Mucosa of descending colon (tissue), 3 donors: Measurements from ENCODE around the gene MAD2L1. TPM values are rescaled to one million over a fixed set of nuclear protein-coding genes. Genes with fewer than 3 reads are reported as not detected.

Source experiments
- ATAC-seq: fragments of 200-7000 bp; cut with Tn5 transposase; one replicate; pipeline ENCODE4 v1.9.1; 2020; ENCODE audit warnings: mild to moderate bottlenecking, moderate library complexity
- DNase-seq, 3 donors: peaks; one replicate each; pipeline ENCODE4 v3.0.0-alpha.2; 2020
- H3K36me3 ChIP-seq: fragments of 200-600 bp; one replicate; pipeline ENCODE4 v1.8.0; 2021; ENCODE audit warnings: low read depth, mild to moderate bottlenecking
- H3K4me1 ChIP-seq: fragments of 200-600 bp; one replicate; pipeline ENCODE4 v1.8.0; 2021; ENCODE audit warnings: low read depth, mild to moderate bottlenecking
- H3K4me3 ChIP-seq: fragments of 200-600 bp; one replicate; pipeline ENCODE4 v1.8.0; 2021; ENCODE audit warnings: mild to moderate bottlenecking
- H3K9me3 ChIP-seq: fragments of 200-600 bp; one replicate; pipeline ENCODE4 v1.8.0; 2021; ENCODE audit warnings: mild to moderate bottlenecking
- intact Hi-C, 2 donors: fragments of 100-400 bp; cut with DNase I in 1 of 2; cut with micrococcal nuclease in 1 of 2; formaldehyde crosslinking; loops; one replicate each; pipeline versions ENCODE4 v1.11.0 to v1.11.1; 2022; cut with DNase I, micrococcal nuclease
- total RNA-seq, 3 donors: library from RNA; stranded (reverse); fragmentation: NEBNext Ultra II Directional in 2 of 3; extraction: Animal tissue kit (Norgen Biotek cat#: 25700) in 2 of 3; gene quantifications; one replicate each; pipeline versions ENCODE4 v1.2.1 to v1.2.4, GENCODE V29; 2021 to 2023
- TF ChIP-seq, protein P1 (sequence below): fragments of 200-600 bp; IDR thresholded peaks from one replicate; pipeline ENCODE4 v1.8.0; 2022; ENCODE audit warnings: antibody characterized with exemption, mild to moderate bottlenecking
- donor health status: DM: no; HTN: no; CAD: no; lungs with moderate emphysema.
- donor health status: DM: no; HTN: no; CAD: no.
- donor health status: DM: no; HTN: yes; CAD: no.

MAD2L1 gene
- total RNA-seq, 3 donors from 2014 or later: 2.9 to 17.5 (median 3.0) TPM

DNA sequence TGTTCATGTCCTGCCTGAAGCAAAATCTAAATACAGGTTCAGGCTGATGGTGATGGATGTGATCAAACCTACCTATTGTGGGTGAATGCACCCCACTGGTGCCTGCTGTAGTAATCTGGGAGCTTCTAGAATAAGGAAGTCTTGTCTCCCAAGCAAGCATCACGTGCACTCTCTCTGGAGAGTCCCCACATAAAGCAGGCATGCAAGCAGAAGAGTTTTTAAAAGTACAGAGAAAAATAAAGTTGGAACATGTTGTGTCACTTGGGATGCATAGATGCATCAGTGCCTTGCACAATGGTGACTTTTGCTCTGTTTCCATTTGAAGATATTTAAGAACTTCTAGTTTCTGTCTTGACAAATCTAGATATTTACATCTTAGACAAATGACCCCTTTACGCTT, 54.9 kb downstream of the MAD2L1 start:
- H3K4me3 ChIP-seq: no peak overlapping the region
- H3K9me3 ChIP-seq: no peaks in the 10 kb centered on the region
- TF ChIP-seq, protein P1, sequence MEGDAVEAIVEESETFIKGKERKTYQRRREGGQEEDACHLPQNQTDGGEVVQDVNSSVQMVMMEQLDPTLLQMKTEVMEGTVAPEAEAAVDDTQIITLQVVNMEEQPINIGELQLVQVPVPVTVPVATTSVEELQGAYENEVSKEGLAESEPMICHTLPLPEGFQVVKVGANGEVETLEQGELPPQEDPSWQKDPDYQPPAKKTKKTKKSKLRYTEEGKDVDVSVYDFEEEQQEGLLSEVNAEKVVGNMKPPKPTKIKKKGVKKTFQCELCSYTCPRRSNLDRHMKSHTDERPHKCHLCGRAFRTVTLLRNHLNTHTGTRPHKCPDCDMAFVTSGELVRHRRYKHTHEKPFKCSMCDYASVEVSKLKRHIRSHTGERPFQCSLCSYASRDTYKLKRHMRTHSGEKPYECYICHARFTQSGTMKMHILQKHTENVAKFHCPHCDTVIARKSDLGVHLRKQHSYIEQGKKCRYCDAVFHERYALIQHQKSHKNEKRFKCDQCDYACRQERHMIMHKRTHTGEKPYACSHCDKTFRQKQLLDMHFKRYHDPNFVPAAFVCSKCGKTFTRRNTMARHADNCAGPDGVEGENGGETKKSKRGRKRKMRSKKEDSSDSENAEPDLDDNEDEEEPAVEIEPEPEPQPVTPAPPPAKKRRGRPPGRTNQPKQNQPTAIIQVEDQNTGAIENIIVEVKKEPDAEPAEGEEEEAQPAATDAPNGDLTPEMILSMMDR: no peak
- no peak for DNase-seq
- intact Hi-C loops: no loop called here
- H3K4me1 ChIP-seq: no peaks in the 10 kb centered on the region
- H3K36me3 ChIP-seq: no peaks in the 10 kb centered on the region
- ATAC-seq: no peak

DNA sequence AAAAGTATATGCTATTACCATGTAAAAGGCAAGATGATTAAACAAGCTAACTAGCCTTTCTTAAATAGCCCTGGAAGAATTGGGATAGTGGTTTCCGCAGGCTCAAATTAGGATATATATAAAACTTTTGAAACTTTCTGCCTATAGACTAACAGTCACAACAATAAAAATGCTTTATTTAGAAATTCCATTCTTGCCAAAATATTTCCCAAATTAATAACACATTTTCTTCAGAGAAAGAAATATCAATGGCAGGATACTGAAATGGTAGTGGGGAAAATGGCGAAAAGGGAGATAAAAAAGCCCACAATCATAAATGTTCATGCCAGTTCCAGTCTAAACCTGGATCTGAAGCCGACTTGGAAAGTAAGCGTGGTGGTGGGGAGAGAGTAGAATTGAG, 56.0 kb downstream of the MAD2L1 start:
- intact Hi-C loops: no loop called here
- no peak for ATAC-seq
- TF ChIP-seq, protein P1: no peak
- Histone ChIP-seq H3K4me3 (no peak overlapping the region), H3K9me3 (no peaks in the 10 kb centered on the region), H3K4me1 (no peaks in the 10 kb centered on the region), H3K36me3 (no peaks in the 10 kb centered on the region)
- DNase-seq: no peak

DNA sequence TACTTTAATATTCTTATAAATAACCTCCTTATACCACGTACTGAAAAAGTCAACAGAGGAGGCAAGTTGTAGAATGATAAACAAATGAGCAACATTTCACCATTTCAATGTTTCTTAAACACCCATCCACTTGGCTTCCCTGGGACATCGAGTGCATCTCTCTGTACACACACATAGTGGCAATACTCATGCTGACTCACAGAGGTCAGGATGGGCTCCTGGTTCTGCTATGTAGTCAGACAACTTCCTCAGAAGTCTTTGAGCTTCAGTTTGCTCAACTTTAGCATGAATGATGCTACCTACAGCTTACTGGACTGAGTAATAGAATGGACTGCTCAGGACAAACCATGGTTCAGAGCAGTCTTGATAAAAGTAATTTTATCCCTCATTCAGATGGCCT, 56.9 kb downstream of the MAD2L1 start:
- no peak for ATAC-seq
- Histone ChIP-seq H3K36me3 (no peaks in the 10 kb centered on the region), H3K4me1 (no peaks in the 10 kb centered on the region), H3K4me3 (no peak overlapping the region), H3K9me3 (no peaks in the 10 kb centered on the region)
- no peak for DNase-seq
- intact Hi-C loops: no loop called here
- TF ChIP-seq, protein P1: no peak

- TF ChIP-seq, protein P1: no peak
- DNase-seq (no peak), ATAC-seq (no peak)
- Histone ChIP-seq H3K36me3 (no peaks in the 10 kb centered on the region), H3K4me3 (no peak overlapping the region), H3K4me1 (no peaks in the 10 kb centered on the region), H3K9me3 (no peaks in the 10 kb centered on the region)
- intact Hi-C loops: no loop called here
Observed at GRCh38 chr4:120008957-120009356, 57.7 kb downstream of the MAD2L1 start.

- ATAC-seq: no peak
Observed at GRCh38 chr4:120007896-120008436, 58.7 kb downstream of the MAD2L1 start.

More at GRCh38 chr4:120007896-120008436, 58.7 kb downstream of the MAD2L1 start:
- Histone ChIP-seq H3K36me3 (no peaks in the 10 kb centered on the region), H3K9me3 (no peaks in the 10 kb centered on the region), H3K4me3 (no peak overlapping the region), H3K4me1 (no peaks in the 10 kb centered on the region)
- TF ChIP-seq, protein P1: no peak
- intact Hi-C loops: no loop called here
- DNase-seq: no peak
